HG03066 (cell line): ENCODE results near the gene CADPS2.

Experiments used
- ATAC-seq: cut with Tn5 transposase; IDR thresholded peaks from one replicate; pipeline ENCODE4 v1.9.1; 2021; ENCODE audit warnings: low read depth; ENCODE audit not compliant: unreplicated experiment

CADPS2 gene

GRCh38 chr7:122550545-122550944, 335.7 kb downstream of the CADPS2 start:
- ATAC-seq, result no peak

GRCh38 chr7:122549578-122549977, 336.7 kb downstream of the CADPS2 start:
- no peak for ATAC-seq

GRCh38 chr7:122546496-122546895, 339.8 kb downstream of the CADPS2 start:
- ATAC-seq, result no peak

- ATAC-seq, result peak; percentile 90
Measured at GRCh38 chr7:122544463-122544862, 341.8 kb downstream of the CADPS2 start.

GRCh38 chr7:122543891-122544290, 342.4 kb downstream of the CADPS2 start:
- ATAC-seq, result no peak

- ATAC-seq, result no peak
Measured at GRCh38 chr7:122543166-122543565, 343.1 kb downstream of the CADPS2 start.

- no peak for ATAC-seq
Measured at GRCh38 chr7:122535086-122535485, 351.2 kb downstream of the CADPS2 start.

GRCh38 chr7:122532406-122533269, 353.6 kb downstream of the CADPS2 start:
- no peak for ATAC-seq

- no peak for ATAC-seq
Measured at GRCh38 chr7:122528879-122529481, 357.3 kb downstream of the CADPS2 start.

- ATAC-seq, result no peak
Measured at GRCh38 chr7:122525355-122525754, 360.9 kb downstream of the CADPS2 start.

GRCh38 chr7:122521767-122522166, 364.5 kb downstream of the CADPS2 start:
- no peak for ATAC-seq

- ATAC-seq, result no peak
Measured at GRCh38 chr7:122520971-122521555, 365.2 kb downstream of the CADPS2 start.

GRCh38 chr7:122518488-122518887, 367.8 kb downstream of the CADPS2 start:
- no peak for ATAC-seq

- no peak for ATAC-seq
Measured at GRCh38 chr7:122517576-122517975, 368.7 kb downstream of the CADPS2 start.

- ATAC-seq, result no peak
Measured at GRCh38 chr7:122515404-122515803, 370.9 kb downstream of the CADPS2 start.

GRCh38 chr7:122511268-122511667, 375.0 kb downstream of the CADPS2 start:
- no peak for ATAC-seq

- ATAC-seq, result no peak
Measured at GRCh38 chr7:122507591-122507990, 378.7 kb downstream of the CADPS2 start.

- no peak for ATAC-seq
Measured at GRCh38 chr7:122492007-122492406, 394.3 kb downstream of the CADPS2 start.

- ATAC-seq, result no peak
Measured at GRCh38 chr7:122488241-122488640, 398.0 kb downstream of the CADPS2 start.

- ATAC-seq, result no peak
Measured at GRCh38 chr7:122487131-122487530, 399.1 kb downstream of the CADPS2 start.

- ATAC-seq, result no peak
Measured at GRCh38 chr7:122485856-122486255, 400.4 kb downstream of the CADPS2 start.

GRCh38 chr7:122482212-122482611, 404.0 kb downstream of the CADPS2 start:
- no peak for ATAC-seq
